DND-41 (cell line): Measurements from ENCODE around the gene PRM3.

Experiments
- CTCF ChIP-seq: IDR thresholded peaks from 2 replicates; pipeline ENCODE4 v1.5.1; 2012; ENCODE audit warnings: borderline replicate concordance, low read length, moderate library complexity, mild to moderate bottlenecking; ENCODE audit not compliant: poor library complexity, severe bottlenecking; ENCODE audit errors: extremely low read depth
- EZH2 ChIP-seq: IDR thresholded peaks from 3 replicates; pipeline ENCODE4 v1.6.1; 2012; ENCODE audit warnings: borderline replicate concordance, low read depth, mild to moderate bottlenecking, moderate library complexity, low read length, inconsistent platforms; ENCODE audit not compliant: severe bottlenecking

- TF ChIP-seq CTCF: no peak
- no peak for TF ChIP-seq EZH2
Observed at GRCh38 chr16:11307639-11308492, 34.4 kb upstream of the PRM3 start.
